Measurements from ENCODE around the gene SERAC1.
"Not testable (repeated sequence)": the region's sequence is repeated elsewhere in the genome, so short reads cannot be mapped to it uniquely, and the experiment has no call there.

Gene SERAC1

DNA sequence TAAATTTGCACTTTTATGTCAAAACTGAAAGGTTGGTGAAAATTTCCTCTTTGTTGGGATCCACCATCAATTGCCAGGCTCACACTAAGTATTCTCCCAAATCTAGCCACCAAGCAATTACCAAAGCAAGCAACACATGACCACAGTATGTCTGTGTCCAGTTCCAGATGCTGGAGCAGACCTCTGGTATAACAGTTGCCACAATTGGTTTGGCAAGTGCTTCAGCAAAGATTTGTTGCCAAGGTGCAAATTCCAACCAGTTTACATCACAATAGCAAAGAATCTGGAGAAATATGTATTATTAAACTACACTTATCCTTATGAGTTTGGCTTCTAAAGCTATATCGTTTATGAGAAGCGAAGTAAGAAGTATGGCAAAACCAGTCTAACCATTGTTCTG, 6.5 kb upstream of the SERAC1 start:
- Histone ChIP-seq H3K4me2 (no peak overlapping the region), H3K36me3 (peaks cover 52% of the 10 kb centered on the region), H3K27ac (no peak overlapping the region)

DNA sequence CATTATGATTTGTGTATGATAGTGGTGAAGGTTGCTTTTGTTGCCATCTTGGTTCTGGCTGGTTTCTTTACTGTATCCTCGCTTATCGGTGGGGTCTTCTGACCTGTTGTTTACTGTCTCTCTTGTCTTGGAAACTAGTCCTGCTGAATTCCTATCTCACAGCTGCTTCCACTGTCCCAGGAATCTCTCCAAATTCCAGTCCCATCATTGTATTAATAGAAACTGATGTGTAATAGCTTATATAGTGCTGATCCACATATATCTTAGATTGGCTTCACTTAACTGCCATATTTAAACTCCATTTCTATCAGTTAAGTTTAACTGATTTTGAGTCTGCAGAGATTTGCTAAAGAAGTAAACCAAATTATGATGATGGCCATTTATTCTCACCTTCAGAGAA, 6.0 kb upstream of the SERAC1 start:
- no peak for TF ChIP-seq Cebpa-rat (IDR thresholded peaks at IDR 0.05)

More for the DNA sequence above, 6.5 kb upstream of the SERAC1 start:
- Histone ChIP-seq H4K20me1 (no peaks in the 10 kb centered on the region), H3K9ac (no peak overlapping the region), H3K4me1 (no peaks in the 10 kb centered on the region), H3K4me3 (no peak overlapping the region), H3K9me3 (peaks cover 19% of the 10 kb centered on the region), H3K27me3 (no peaks in the 10 kb centered on the region)
- no peak for TF ChIP-seq Cebpa-rat (IDR thresholded peaks at IDR 0.05)

DNA sequence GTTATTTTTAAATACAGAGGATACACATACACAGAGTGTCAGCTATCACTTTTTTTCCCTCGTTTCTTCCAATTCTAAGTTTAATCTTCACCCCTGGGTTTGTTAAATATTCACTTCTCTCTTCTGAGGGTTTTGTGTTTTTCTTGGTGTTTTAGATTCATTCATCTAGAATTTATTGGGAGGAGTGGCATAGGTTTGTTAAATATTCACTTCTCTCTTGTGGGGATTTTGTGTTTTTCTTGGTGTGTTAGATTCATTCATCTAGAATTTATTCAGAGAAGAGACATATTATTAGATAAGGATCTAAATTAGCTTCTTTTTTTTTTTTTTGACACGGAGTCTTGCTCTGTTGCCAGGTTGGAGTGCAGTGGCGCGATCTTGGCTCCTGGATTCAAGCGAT, 3.9 kb upstream of the SERAC1 start:
- H3K4me1 ChIP-seq: peaks cover 9% of the 10 kb centered on the region
- H3K9ac ChIP-seq: no peak overlapping the region
- peaks cover 4% of the 10 kb centered on the region; the same call in 1 of the 2 replicates for H3K27me3 ChIP-seq
- no peak overlapping the region for H3K4me3 ChIP-seq
- no peak overlapping the region for H3K4me2 ChIP-seq
- peaks cover 1% of the 10 kb centered on the region; the same call in 1 of the 2 replicates for H3K9me3 ChIP-seq
- peaks cover 39% of the 10 kb centered on the region for H3K36me3 ChIP-seq
- TF ChIP-seq Cebpa-rat (IDR thresholded peaks at IDR 0.05): no peak
- no peak overlapping the region for H3K27ac ChIP-seq
- H4K20me1 ChIP-seq: no peaks in the 10 kb centered on the region

More for the DNA sequence above, 6.0 kb upstream of the SERAC1 start:
- H3K9me3 ChIP-seq: peaks cover 17% of the 10 kb centered on the region
- H3K27me3 ChIP-seq: no peaks in the 10 kb centered on the region
- H3K36me3 ChIP-seq: peaks cover 52% of the 10 kb centered on the region
- no peak overlapping the region for H3K4me3 ChIP-seq
- H4K20me1 ChIP-seq: no peaks in the 10 kb centered on the region
- H3K4me2 ChIP-seq: no peak overlapping the region
- no peaks in the 10 kb centered on the region for H3K4me1 ChIP-seq
- H3K27ac ChIP-seq: no peak overlapping the region
- no peak overlapping the region for H3K9ac ChIP-seq

DNA sequence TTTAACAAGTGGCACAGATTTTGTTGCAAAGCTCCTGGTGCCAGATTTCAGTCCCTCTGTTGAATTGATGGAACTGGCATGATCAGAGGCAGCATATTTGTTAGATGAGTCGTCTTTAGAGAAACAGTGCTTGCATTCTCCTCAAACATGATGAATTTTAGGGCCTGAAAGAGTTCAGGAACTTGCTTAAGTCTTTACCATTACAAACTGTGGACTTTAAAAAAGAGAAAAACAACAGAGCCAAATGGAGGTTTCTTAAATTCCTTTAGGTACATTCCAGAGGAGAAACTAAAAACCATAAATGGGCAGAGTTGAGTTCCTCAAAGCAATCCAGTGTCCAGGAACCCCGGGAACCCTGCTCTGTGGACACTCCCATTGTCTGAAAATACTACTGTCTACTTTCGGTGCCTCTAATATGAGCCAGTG, 2.6 kb upstream of the SERAC1 start:
- Histone ChIP-seq H4K20me1 (no peaks in the 10 kb centered on the region), H3K4me1 (peaks cover 13% of the 10 kb centered on the region), H3K4me3 (no peak overlapping the region), H3K27ac (no peak overlapping the region), H3K9ac (no peak overlapping the region), H3K27me3 (peaks cover 8% of the 10 kb centered on the region; the same call in 1 of the 2 replicates), H3K9me3 (no peaks in the 10 kb centered on the region), H3K4me2 (no peak overlapping the region), H3K36me3 (peaks cover 27% of the 10 kb centered on the region)
- TF ChIP-seq Cebpa-rat (IDR thresholded peaks at IDR 0.05): no peak

DNA sequence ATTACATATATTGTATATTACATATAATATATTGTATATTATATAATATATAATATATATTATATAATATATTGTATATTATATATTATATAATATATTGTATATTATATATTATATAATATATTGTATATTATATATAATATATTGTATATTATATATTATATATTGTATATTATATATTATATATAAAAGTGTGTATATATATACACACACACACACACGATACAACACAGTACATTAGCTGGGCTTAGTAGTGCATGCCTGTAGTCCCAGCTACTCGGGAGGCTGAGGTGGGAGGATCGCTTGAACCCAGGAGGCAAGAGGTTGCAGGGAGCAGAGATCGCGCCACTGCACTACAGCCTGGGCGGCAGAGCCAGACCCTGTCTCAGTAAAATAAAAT, 1.6 kb upstream of the SERAC1 start:
- H3K27ac ChIP-seq, H3K4me2 ChIP-seq, H3K27me3 ChIP-seq, H3K9ac ChIP-seq, H3K4me3 ChIP-seq, H4K20me1 ChIP-seq, H3K9me3 ChIP-seq: not testable (repeated sequence)
- Histone ChIP-seq H3K36me3 (peaks cover 21% of the 10 kb centered on the region; the same call in 1 of the 2 replicates), H3K4me1 (peaks cover 13% of the 10 kb centered on the region)

DNA sequence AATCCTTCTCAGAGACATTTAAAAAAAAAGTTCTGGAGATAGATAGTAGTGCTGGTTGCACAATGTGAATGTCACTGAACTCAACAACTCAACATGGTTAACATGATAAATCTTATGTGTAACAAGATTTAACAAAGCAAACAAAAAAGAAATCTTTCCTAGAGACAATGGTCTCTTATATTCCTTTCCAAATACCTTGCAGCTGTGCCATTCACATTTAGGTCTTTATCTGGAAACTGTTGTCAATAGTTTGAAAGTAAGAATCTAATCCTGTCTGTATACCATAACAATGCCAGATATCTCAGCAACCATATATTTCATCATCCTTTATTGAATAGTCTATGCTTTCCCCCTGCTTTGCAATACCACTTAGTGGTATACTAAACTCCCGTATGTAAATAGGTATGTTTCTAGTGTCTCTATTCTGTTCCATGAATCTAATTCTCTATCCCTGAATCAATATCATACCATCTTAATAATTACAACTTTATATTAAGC, 2.1 kb downstream of the SERAC1 start:
- H3K36me3 ChIP-seq: peaks cover 5% of the 10 kb centered on the region; the same call in 1 of the 2 replicates
- TF ChIP-seq Cebpa-rat (IDR thresholded peaks at IDR 0.05): no peak

DNA sequence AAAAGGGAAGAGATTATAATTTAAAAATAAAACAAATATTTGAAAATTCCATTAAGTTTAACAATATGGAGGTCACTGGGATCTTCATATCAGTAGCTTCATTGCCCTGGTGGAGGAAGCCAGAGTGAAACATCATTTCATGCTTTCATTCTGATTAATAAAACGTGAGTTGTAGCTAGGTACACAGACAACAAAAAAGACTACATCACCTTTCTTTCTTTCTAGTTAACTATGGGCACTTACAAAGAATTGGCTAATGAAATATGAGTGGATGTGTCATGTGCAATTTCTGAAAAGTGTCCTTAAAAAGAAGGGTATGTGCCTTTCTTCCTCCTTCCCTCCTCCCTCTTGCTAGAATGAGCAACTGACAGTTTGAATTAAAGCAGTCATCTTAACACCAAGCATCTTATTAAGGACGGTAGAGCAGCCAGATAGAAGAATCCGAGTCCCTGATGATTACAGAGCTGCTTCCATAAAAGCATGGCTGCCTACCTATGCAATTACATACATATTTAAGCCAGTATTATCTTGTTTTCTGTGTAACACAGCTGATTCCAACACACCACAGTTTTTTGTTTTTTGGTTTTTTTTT, 3.4 kb downstream of the SERAC1 start:
- H4K20me1 ChIP-seq: no peaks in the 10 kb centered on the region
- TF ChIP-seq Cebpa-rat (IDR thresholded peaks at IDR 0.05): no peak
- no peak overlapping the region for H3K4me2 ChIP-seq

More for the DNA sequence above, 2.1 kb downstream of the SERAC1 start:
- peaks cover 13% of the 10 kb centered on the region for H3K4me1 ChIP-seq
- H3K9ac ChIP-seq: no peak overlapping the region
- peaks cover 8% of the 10 kb centered on the region; the same call in 1 of the 2 replicates for H3K27me3 ChIP-seq
- H3K4me2 ChIP-seq: no peak overlapping the region
- no peak overlapping the region for H3K27ac ChIP-seq
- H4K20me1 ChIP-seq: no peaks in the 10 kb centered on the region
- no peak overlapping the region for H3K4me3 ChIP-seq
- no peaks in the 10 kb centered on the region for H3K9me3 ChIP-seq

DNA sequence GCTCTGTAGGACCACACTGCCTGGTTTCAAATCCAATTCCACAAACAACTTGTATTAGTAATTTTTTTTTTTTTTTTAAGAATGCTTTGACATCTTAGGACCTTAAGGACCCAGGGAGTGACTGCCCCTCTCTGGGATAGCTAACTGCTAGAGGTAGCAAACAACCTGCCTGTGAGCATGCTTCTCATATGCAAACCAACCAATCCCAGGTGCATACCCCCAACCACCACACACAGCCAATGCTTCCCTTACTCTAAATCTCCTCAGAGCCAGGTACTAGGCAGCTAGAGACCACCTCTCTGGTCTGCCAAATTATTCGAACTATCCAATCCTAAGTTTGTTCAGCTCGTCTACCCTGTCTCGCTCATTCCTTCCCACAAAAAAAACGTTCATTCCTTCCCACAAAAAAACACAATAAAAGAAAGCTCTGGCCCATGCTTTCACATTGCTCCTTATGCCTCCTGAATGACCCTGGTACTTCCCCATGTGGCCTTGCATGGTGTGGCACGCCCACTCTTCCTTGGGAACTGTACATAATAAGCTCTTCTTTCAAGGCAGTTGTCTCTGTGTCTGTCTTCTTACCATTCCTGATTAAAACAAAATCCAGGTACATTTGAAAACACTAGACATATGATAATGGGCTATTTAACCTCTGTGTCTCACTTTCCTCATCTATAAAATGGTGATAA, 6.4 kb downstream of the SERAC1 start:
- Histone ChIP-seq H3K36me3 (peaks cover 6% of the 10 kb centered on the region), H3K4me2 (no peak overlapping the region), H3K27ac (no peak overlapping the region), H4K20me1 (no peaks in the 10 kb centered on the region), H3K27me3 (peaks cover 1% of the 10 kb centered on the region; the same call in 1 of the 2 replicates), H3K4me3 (no peak overlapping the region), H3K9me3 (no peaks in the 10 kb centered on the region), H3K9ac (no peak overlapping the region), H3K4me1 (peaks cover under 1% of the 10 kb centered on the region)
- no peak for TF ChIP-seq Cebpa-rat (IDR thresholded peaks at IDR 0.05)

More for the DNA sequence above, 3.4 kb downstream of the SERAC1 start:
- Histone ChIP-seq H3K4me3 (no peak overlapping the region), H3K27ac (no peak overlapping the region), H3K9me3 (no peaks in the 10 kb centered on the region), H3K36me3 (no peaks in the 10 kb centered on the region), H3K4me1 (peaks cover 13% of the 10 kb centered on the region), H3K9ac (no peak overlapping the region), H3K27me3 (peaks cover 8% of the 10 kb centered on the region; the same call in 1 of the 2 replicates)

DNA sequence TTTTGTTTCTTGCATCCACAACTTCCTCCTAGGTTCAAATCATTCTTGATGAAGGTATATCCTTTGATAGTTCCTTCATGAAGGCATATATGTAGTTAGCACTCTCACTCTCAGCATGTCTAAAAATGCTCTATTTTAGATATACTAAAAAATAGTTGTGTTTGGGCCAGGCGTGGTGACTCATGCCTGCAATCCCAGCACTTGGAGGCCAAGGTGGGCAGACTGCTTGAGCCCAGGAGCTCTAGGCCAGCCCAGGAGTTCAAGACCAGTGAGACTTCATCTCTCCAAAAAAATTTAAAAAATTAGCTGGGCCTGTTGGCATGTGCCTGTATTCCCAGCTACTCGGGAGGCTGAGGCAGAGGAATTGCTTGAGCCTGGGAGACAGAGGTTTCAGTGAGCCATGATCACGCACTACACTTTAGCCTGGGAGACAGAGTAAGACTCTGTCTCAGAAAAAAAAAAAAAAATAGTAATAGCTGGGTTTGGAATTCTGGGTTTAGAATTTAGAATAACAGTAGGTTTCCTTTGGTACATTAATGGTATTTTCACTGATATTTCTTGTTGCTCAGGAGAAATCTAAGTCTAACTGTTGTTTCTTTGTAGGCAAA, 7.0 kb downstream of the SERAC1 start:
- Histone ChIP-seq H3K4me3 (no peak overlapping the region), H4K20me1 (no peaks in the 10 kb centered on the region), H3K9ac (no peak overlapping the region), H3K36me3 (peaks cover 9% of the 10 kb centered on the region), H3K4me2 (no peak overlapping the region), H3K27ac (no peak overlapping the region), H3K9me3 (no peaks in the 10 kb centered on the region), H3K4me1 (no peaks in the 10 kb centered on the region), H3K27me3 (no peaks in the 10 kb centered on the region)
- TF ChIP-seq Cebpa-rat (IDR thresholded peaks at IDR 0.05): no peak

DNA sequence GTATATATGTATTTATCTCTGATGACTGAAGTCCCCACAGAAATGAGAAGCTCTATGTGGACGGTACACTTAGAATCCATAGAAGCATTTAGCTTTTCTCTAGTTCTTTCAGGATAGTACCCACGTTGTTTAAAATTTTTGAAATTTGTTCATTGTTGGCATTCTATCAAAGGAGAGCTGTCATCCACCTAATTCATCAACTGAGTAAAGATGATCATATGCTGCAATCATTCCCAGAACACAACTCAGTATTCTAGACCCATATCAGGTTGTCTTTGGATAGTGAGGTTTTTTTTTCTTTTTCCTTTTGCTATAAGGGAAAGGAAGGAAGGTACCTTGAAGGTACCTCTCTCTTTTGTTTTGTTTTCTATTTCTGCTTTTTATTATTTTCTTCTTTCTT, 9.3 kb downstream of the SERAC1 start:
- no peaks in the 10 kb centered on the region for H3K27me3 ChIP-seq
- no peak overlapping the region for H3K9ac ChIP-seq
- no peaks in the 10 kb centered on the region for H3K4me1 ChIP-seq
- H3K4me3 ChIP-seq: no peak overlapping the region
- no peaks in the 10 kb centered on the region for H3K9me3 ChIP-seq
- H3K4me2 ChIP-seq: no peak overlapping the region
- TF ChIP-seq Cebpa-rat (IDR thresholded peaks at IDR 0.05): no peak
- no peak overlapping the region for H3K27ac ChIP-seq
- H4K20me1 ChIP-seq: no peaks in the 10 kb centered on the region
- H3K36me3 ChIP-seq: peaks cover 20% of the 10 kb centered on the region

All from BLaER1 (cell line).